OCI-M2 (cell line): ENCODE data around the gene TTLL10.

Experiments used
- DNase-seq: peaks from one replicate; lab custom pipeline; 2025; ENCODE audit not compliant: unreplicated experiment; lab: John Stamatoyannopoulos, UW

The TTLL10 gene

DNA sequence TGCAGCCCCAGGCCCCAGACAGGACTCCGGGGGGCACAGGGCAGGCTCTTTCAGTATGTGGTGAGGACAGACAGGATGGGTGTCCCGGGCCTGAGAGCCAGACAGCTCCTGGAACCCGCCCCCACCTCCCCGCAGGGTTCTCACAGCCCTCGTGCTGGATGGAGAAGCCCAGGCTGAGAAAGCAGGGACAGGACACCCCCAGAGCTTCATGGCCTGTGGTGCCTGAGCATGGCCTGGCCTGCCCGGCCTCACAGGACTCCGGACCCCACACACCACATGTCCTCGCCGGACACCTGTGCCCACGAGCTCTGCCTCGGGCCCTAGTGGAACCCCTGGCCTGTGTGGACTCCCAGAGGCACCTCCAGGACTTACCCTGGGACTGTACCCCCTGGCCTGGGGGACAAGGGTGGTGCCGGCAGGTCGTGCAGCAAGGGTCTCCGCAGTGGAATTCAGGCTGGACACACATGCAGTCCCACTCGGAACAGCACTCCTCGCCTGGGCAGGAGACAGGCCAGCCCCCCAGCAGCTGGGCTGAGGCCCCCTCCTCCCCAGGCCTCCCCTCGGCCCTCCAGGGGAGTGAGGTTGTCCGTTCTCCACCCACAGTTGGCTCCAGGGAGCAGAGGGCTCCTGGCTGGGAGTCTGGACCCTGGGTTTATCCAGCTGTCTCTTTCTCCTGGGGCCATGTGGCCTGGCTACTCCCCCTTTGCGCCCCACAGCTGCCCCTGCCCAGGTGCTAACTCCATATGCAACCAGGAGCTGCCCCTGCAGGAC lies 31.5 kb downstream of the TTLL10 start:
- DNase-seq, result no peak

GRCh38 chr1:1205769-1206375 lies 32.2 kb downstream of the TTLL10 start:
- DNase-seq, result no peak

DNA sequence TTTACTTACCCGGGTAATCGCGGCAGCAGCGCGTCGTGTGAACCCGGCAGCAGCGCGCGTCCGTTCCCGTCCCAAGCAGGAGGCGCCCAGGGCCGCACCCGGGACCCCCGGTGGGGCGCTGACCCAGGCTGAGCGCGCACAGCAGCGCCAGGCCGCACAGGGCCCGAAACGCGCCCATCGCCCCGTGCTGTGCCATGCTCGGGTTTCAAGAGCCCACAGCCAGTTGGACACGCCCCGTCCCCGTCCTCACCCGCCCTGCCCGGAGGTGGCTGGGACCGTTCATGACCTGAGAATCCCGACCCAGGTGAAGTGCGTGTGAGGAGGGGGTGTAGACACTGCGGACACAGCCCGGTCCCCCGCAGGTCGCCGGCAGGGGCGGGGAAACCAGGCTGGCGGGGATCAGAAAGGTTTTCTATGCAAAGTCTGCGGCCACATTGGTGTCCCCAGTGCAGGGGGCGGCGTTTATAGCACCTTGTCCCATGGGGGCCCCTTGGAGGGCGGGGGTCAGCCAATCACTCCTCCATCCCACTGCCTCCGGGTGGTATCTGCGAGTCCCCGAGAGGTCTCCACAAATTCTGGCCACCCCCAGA lies 32.8 kb downstream of the TTLL10 start, which contains the start of gene TNFRSF18:
Gene TNFRSF18, minus strand, starts transcription at position 217 of the 590 bp plus-strand sequence. Its CDS starts 21 bp downstream, at position 196.
- no peak for DNase-seq

- no peak for DNase-seq
These were observed 33.4 kb downstream of the TTLL10 start for GRCh38 chr1:1206966-1207531.

DNA sequence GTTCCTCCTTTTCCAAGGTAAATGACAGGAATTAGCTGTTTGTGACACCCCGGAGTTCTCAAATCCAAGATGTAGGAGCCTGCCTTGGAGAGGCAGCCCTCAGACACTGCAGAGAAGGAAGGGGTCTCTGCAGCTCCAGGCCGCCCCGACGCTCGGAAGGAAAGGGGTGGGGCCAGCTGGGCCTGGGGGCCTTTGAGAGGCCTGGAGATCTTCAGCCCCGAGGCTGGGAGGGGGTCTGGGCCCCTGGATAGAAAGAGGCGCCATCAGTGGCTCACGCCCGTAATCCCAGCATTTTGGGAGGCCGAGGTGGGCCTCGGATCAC lies 33.9 kb downstream of the TTLL10 start:
- DNase-seq, result no peak

DNA sequence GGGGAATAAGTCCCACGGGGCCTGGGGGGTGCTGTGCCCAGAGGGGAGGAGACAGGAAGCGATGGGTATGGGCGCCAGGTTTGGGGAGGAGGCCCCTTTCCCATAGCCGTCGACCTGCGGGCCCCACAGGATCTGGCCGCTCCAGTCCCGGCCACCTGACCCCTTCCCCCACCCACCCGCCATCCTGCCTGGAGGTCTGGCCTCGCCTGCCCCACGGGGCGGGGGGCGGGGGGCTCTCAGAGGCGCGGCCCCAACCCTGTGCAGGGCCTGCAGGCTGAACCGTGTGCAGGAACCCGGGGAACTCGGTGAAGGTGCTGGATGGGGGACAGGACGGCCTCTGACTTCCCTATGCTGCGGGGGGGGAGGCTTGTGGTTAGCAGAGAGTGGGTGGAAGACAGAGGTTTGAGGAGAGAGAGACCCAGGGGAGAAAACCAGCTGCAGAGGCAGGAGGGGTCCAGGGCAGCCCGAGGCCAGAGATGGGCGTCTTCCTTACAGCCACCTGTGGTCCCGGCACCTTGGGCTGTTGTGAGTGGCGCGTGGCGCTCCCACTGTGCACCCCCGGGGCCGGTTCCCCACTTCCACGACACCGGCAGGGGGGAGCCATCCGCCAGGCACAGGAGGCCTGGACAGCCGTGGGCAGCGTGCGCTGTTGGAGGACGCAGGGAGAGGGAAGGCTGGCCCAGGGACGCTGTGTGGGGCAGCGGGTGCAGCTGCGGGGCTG lies 35.2 kb downstream of the TTLL10 start:
- no peak for DNase-seq

DNA sequence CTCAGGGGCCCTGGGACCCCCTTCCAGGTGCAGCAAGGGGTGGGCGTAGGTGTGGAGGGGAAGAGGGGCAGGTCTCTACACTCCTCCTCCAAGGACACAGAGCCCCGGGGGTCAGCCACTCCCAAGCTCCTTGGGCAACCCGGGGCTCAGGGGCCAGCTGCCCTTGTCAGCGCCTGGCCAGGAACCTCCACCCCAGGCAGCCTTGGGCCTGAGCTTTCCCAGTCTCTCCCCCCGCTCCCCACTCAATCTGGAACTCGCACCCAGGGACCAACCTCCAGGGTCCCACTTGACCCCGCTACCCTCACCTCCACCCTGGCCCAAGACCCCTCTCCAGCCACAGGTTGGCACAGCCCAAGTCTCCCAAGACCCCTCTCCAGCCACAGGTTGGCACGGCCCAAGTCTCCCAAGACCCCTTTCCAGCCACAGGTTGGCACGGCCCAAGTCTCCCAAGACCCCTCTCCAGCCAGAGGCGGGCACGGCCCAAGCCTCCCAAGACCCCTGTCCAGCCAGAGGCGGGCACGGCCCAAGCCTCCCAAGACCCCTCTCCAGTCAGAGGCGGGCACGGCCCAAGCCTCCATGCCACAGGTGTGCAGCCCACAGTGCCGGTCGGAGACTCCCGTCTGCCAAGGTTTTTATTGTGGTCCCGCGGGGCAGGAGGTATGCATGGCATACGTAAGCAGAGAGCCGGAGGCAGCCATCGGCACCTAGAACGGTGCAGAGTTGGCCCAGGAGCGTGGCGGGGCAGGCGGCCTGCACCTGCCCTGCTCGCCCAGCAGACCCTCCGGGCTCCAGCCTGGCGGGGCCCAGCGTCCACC lies 37.3 kb downstream of the TTLL10 start:
- no peak for DNase-seq

DNA sequence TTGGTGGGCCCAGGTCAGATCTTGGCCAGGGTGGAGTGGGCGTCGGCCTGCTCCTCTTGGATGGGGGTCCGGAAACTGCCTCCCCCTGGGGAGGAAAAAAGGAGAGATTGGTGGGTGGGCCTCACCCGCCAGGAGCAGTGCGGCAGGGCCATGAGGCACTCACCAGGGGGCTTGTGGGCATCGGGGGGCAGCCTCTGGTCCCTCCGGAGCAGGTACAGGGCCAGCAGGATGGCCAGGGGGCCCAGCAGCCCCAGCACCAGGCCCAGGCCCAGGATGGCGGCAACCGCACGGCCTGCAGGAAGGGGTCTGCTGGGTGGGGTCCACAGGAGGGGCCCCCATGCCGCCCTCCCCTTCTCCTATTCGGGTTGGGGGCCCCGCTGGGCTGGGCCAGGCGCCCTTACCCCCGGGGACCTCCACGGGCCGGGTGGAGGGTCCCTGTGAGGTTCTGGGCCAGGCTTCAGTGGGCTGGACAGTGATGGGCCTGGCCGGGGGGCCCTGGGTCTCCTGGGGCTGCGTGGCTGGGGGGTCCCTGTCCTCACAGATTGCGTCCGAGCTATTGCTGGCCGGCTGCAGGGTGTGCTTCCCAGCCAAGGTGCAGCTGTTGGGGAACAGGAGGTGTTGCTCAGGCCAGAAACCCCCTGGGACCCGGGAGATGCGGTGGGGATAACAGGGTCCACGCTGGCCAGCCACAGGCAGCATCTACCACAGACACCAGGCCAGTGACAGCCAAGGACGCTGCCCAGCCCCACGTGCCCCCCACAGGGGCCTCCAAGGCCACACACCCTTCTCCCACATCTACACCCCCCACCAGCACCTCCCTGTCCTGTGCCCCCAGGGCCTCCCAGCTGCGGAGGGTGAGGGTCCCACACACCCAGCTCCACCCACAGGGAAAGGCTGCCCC lies 38.1 kb downstream of the TTLL10 start:
- no peak for DNase-seq

DNA sequence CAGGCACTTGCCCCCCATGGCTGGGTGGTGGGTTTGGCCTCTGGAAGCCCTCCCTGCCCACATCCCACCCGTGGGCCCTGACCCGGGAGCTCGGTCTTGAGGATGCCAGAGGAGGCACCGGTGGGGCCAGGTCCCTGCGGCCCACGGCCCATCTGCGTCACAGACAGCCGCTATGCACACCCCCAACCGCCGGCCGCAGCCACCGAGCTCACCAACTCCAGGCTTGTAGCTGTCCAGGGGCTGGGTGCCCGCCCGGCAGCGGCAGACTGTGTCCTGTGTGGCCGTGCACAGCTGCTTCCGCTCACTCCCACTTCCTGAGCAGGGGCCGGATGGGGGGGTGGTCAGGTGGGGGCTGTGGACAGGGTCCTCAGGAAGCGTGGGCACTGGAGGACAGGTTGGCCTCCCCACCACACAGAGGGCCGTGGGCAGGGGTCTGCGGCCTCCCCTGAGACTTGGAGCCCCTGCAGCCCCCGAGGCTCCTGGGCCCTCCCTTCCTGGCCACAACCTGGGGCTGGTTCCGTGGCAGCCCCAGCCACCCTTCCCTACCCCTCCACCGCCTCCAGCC lies 39.2 kb downstream of the TTLL10 start:
- no peak for DNase-seq

GRCh38 chr1:1213345-1214265 lies 39.9 kb downstream of the TTLL10 start, which contains the start of gene TNFRSF4:
TNFRSF4 (minus strand) TSS chr1:1214153; CDS start chr1:1214127, 26 bp downstream.
- no peak for DNase-seq

- DNase-seq, result no peak
These were observed 41.5 kb downstream of the TTLL10 start for GRCh38 chr1:1215080-1215676.

DNA sequence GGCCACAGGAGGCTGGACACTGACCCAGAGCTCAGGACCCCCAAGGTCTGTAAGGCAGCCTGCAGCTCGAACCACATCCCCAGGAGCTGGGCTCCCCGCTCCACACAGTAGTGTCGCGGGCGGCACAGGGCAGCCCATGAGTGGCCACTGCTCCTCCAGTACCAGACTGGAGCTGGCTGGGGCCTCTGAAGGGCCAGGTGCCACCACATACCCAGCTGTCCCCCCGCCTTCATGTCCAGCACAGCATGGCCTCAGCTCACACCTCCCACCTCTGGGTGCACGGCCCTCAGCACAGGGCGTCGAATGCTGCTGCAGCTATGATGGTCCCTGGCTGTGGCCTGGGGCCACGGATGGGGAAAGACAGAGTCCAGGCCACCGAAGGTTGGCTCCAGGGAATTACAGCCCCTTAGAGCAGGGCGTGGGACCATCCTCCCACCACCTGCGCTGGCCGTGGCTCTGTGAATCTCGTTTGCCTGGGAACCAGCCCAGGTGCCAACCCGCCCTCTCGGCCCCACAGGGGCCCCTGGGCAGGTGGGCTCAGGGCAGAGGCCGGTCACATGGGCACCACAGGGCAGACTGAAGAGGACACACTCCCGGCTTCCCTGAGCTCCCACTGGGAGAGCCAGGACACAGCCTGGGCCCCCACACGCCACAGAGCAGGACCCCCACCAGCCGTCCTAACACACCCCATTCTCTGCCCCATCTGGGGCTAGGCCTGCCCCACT lies 42.4 kb downstream of the TTLL10 start:
- no peak for DNase-seq

- no peak for DNase-seq
These were observed 43.3 kb downstream of the TTLL10 start for GRCh38 chr1:1216770-1217620.

GRCh38 chr1:1217621-1218523 lies 44.2 kb downstream of the TTLL10 start:
- no peak for DNase-seq
